ENCODE results near the gene CDKN1B. TPM values are rescaled to one million over a fixed set of nuclear protein-coding genes. Genes with fewer than 3 reads are reported as not detected.

CDKN1B gene
- total and polyA plus RNA-seq, 7 experiments from 2014 or later = 15.1 to 205 (median 189) TPM

DNA sequence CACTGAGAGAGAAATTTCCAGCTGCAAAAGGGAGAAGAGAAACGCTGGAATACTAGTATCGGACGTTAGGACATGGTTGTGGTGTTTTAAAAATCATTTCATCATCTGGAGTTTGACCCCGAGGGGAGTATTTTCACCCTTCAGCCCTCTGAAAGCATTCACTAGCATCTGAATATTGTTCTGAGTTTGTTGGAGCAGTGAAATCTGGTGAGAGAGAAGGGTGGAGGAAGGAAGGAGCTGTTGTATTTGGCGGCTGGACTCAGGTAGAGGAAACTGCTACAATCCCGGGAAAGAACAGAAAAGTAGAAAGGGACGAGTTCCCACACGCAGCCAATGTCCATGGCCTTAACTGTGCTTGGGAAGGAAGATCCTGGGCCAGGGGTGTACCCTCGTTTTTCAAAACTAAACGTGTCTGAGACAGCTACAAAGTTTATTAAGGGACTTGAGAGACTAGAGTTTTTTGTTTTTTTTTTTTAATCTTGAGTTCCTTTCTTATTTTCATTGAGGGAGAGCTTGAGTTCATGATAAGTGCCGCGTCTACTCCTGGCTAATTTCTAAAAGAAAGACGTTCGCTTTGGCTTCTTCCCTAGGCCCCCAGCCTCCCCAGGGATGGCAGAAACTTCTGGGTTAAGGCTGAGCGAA lies 896 bp upstream of the CDKN1B start:
- Histone ChIP-seq H3K9me3 (ENCODE audit: control insufficient read depth in 2 of 3, low read length in 3 of 3) (no peaks in the 10 kb centered on the region), H3K36me3 (ENCODE audit: control insufficient read depth in 2 of 3, insufficient read depth in 3 of 3, low read length in 3 of 3) (peaks cover 16 to 36% (median 22%) of the 10 kb centered on the region in 3 experiments), H3K27ac (ENCODE audit: low read depth, low read length) (peak overlapping the region; percentile 99), H3K4me1 (ENCODE audit: control insufficient read depth in 2 of 2, insufficient read depth in 2 of 2, low read length in 2 of 2) (peaks cover 18 to 34% of the 10 kb centered on the region in 2 donors), H3K4me3 (ENCODE audit: low read length) (peak overlapping the region; percentile 94), H3K27me3 (ENCODE audit: control insufficient read depth in 2 of 2, insufficient read depth in 2 of 2, low read length in 2 of 2) (no peaks in the 10 kb centered on the region)
- Mint-ChIP-seq H3K4me3 (peak overlapping the region; percentile 87 to 99 (median 94)), H3K27ac (peak overlapping the region; percentile 95 to 99 (median 99)), H3K27me3 (no peaks in the 10 kb centered on the region), H3K4me1 (peaks cover 45 to 69% (median 59%) of the 10 kb centered on the region in 7 donors), H3K9me3 (peaks cover 0 to 1% (median 0%) of the 10 kb centered on the region in 11 donors), H3K36me3 (peaks cover 20 to 43% (median 36%) of the 10 kb centered on the region in 5 donors)
- CTCF ChIA-PET = interaction anchor here (0.6 to 4.3 kb wide), 12 partner anchors 8 to 359 kb away, joined by 3 to 41 read pairs (median 4); partner anchors contain the start of genes BORCS5, DUSP16 and GPR19
- ATAC-seq (no peak), DNase-seq (peak in 6 of 9 donors; percentile 27 to 52 (median 38))
- intact Hi-C loops (cut with micrococcal nuclease) = loop anchor here (1.0 to 5.0 kb wide), 5 partner anchors 71 to 1064 kb away; partner anchors contain the start of gene CREBL2 (in 1 of the 2)
- POLR2A ChIA-PET = interaction anchor here (0.6 to 35.7 kb wide), 27 partner anchors 0 to 366 kb away, joined by 3 to 1179 read pairs (median 8); partner anchors contain the start of genes BORCS5, CDKN1B, CREBL2 and DDX47

DNA sequence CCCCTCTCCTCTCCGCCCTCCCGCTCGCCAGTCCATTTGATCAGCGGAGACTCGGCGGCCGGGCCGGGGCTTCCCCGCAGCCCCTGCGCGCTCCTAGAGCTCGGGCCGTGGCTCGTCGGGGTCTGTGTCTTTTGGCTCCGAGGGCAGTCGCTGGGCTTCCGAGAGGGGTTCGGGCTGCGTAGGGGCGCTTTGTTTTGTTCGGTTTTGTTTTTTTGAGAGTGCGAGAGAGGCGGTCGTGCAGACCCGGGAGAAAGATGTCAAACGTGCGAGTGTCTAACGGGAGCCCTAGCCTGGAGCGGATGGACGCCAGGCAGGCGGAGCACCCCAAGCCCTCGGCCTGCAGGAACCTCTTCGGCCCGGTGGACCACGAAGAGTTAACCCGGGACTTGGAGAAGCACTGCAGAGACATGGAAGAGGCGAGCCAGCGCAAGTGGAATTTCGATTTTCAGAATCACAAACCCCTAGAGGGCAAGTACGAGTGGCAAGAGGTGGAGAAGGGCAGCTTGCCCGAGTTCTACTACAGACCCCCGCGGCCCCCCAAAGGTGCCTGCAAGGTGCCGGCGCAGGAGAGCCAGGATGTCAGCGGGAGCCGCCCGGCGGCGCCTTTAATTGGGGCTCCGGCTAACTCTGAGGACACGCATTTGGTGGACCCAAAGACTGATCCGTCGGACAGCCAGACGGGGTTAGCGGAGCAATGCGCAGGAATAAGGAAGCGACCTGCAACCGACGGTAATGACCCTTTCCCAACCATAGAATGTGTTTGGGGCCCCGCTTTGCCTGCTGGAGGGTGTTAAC lies 615 bp downstream of the CDKN1B start:
- Mint-ChIP-seq H3K4me1 (peaks cover 41 to 65% (median 54%) of the 10 kb centered on the region in 7 donors), H3K27ac (peak overlapping the region; percentile 97 to 99 (median 98)), H3K27me3 (no peaks in the 10 kb centered on the region), H3K9me3 (peaks cover 0 to 1% (median 0%) of the 10 kb centered on the region in 11 donors), H3K4me3 (peak overlapping the region; percentile 87 to 100 (median 98)), H3K36me3 (peaks cover 20 to 47% (median 41%) of the 10 kb centered on the region in 5 donors)
- peak in 5 of 9 donors; percentile 22 to 48 (median 34) for DNase-seq
- Histone ChIP-seq H3K27me3 (ENCODE audit: control insufficient read depth in 2 of 2, insufficient read depth in 2 of 2, low read length in 2 of 2) (no peaks in the 10 kb centered on the region), H3K27ac (ENCODE audit: low read depth, low read length) (peak overlapping the region; percentile 99), H3K9me3 (ENCODE audit: control insufficient read depth in 2 of 3, low read length in 3 of 3) (no peaks in the 10 kb centered on the region), H3K36me3 (ENCODE audit: control insufficient read depth in 2 of 3, insufficient read depth in 3 of 3, low read length in 3 of 3) (peaks cover 16 to 36% (median 31%) of the 10 kb centered on the region in 3 experiments), H3K4me3 (ENCODE audit: low read length) (peak overlapping the region; percentile 94), H3K4me1 (ENCODE audit: control insufficient read depth in 2 of 2, insufficient read depth in 2 of 2, low read length in 2 of 2) (peaks cover 23 to 35% of the 10 kb centered on the region in 2 donors)
- ATAC-seq = no peak
- intact Hi-C loops (cut with micrococcal nuclease) = loop anchor here (1.0 to 5.0 kb wide), 7 partner anchors 8 to 1065 kb away; partner anchors contain the start of genes BORCS5 (in 2 of the 2) and CREBL2 (in 1 of the 2)
- CTCF ChIA-PET = interaction anchor here (1.7 to 4.1 kb wide), 2 partner anchors 19 to 75 kb away, joined by 4 to 27 read pairs; no protein-coding TSS in a partner anchor
- POLR2A ChIA-PET = interaction anchor here (0.6 to 35.7 kb wide), 17 partner anchors 1 to 360 kb away, joined by 3 to 1179 read pairs (median 8); partner anchors contain the start of genes BORCS5, CDKN1B, CREBL2 and GPR19

DNA sequence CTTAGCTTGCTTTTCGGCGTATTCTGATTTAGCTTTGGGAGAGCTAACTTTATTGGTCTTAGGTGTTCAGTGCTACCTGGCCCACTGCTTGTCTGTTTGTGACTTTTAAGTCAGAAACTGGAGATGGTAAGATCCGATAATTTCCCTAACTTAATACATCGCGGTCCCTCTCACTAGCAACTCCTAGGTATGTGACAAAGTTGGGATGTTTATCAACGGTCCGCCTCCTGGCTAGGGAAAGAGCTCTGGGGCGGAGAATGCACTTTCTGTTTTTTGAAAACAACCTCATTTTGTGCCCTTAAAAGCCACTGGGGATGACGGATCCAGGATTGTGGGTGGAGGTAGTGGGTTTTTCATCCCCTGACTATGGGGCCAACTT lies 1.2 kb downstream of the CDKN1B start:
- peaks cover 16 to 36% (median 31%) of the 10 kb centered on the region in 3 experiments for H3K36me3 ChIP-seq (ENCODE audit: control insufficient read depth in 2 of 3, insufficient read depth in 3 of 3, low read length in 3 of 3)
- CTCF ChIA-PET = interaction anchor here (1.7 to 4.1 kb wide), 2 partner anchors 18 to 75 kb away, joined by 4 to 27 read pairs; no protein-coding TSS in a partner anchor
- DNase-seq (peak in 2 of 9 donors; percentile 24 to 38), ATAC-seq (no peak)
- POLR2A ChIA-PET = interaction anchor here (0.8 to 35.7 kb wide), 14 partner anchors 2 to 360 kb away, joined by 3 to 1179 read pairs (median 8); partner anchors contain the start of genes BORCS5, CDKN1B, CREBL2 and GPR19
- H3K27ac ChIP-seq (ENCODE audit: low read depth, low read length) = peak overlapping the region; percentile 99
- H3K4me3 ChIP-seq (ENCODE audit: low read length) = peak overlapping the region; percentile 94
- Mint-ChIP-seq H3K27ac (peak overlapping the region; percentile 97 to 99 (median 98)), H3K36me3 (peaks cover 20 to 50% (median 41%) of the 10 kb centered on the region in 5 donors), H3K4me1 (peaks cover 35 to 61% (median 48%) of the 10 kb centered on the region in 7 donors), H3K4me3 (peak overlapping the region; percentile 87 to 100 (median 98)), H3K27me3 (no peaks in the 10 kb centered on the region), H3K9me3 (peaks cover 0 to 2% (median 0%) of the 10 kb centered on the region in 11 donors)
- no peaks in the 10 kb centered on the region for H3K9me3 ChIP-seq (ENCODE audit: control insufficient read depth in 2 of 3, low read length in 3 of 3)
- no peaks in the 10 kb centered on the region for H3K27me3 ChIP-seq (ENCODE audit: control insufficient read depth in 2 of 2, insufficient read depth in 2 of 2, low read length in 2 of 2)
- intact Hi-C loops (cut with micrococcal nuclease) = loop anchor here (5.0 kb wide), 4 partner anchors 106 to 1066 kb away; partner anchors contain the start of gene CREBL2 (in 1 of the 2)
- H3K4me1 ChIP-seq (ENCODE audit: control insufficient read depth in 2 of 2, insufficient read depth in 2 of 2, low read length in 2 of 2) = peaks cover 18 to 29% of the 10 kb centered on the region in 2 donors

- H3K4me3 ChIP-seq (ENCODE audit: low read length) = peak overlapping the region; percentile 94
- H3K4me1 ChIP-seq (ENCODE audit: control insufficient read depth in 2 of 2, insufficient read depth in 2 of 2, low read length in 2 of 2) = peaks cover 13 to 25% of the 10 kb centered on the region in 2 donors
- H3K9me3 ChIP-seq (ENCODE audit: control insufficient read depth in 2 of 3, low read length in 3 of 3) = no peaks in the 10 kb centered on the region
- ChIA-PET POLR2A (interaction anchor here (0.6 to 35.7 kb wide), 14 partner anchors 2 to 361 kb away, joined by 3 to 1179 read pairs (median 8); partner anchors contain the start of genes BORCS5, CDKN1B, CREBL2 and GPR19), CTCF (interaction anchor here (1.7 to 4.1 kb wide), 2 partner anchors 17 to 76 kb away, joined by 4 to 27 read pairs; no protein-coding TSS in a partner anchor)
- no peaks in the 10 kb centered on the region for H3K27me3 Mint-ChIP-seq
- peaks cover 16 to 36% (median 31%) of the 10 kb centered on the region in 3 experiments for H3K36me3 ChIP-seq (ENCODE audit: control insufficient read depth in 2 of 3, insufficient read depth in 3 of 3, low read length in 3 of 3)
- peaks cover 20 to 53% (median 41%) of the 10 kb centered on the region in 5 donors for H3K36me3 Mint-ChIP-seq
- DNase-seq = peak in 5 of 9 donors; percentile 22 to 50 (median 44)
- peak overlapping the region; percentile 99 for H3K27ac ChIP-seq (ENCODE audit: low read depth, low read length)
- no peak for ATAC-seq
- peak overlapping the region; percentile 87 to 100 (median 98) for H3K4me3 Mint-ChIP-seq
- peak overlapping the region; percentile 97 to 99 (median 98) for H3K27ac Mint-ChIP-seq
- H3K9me3 Mint-ChIP-seq = peaks cover 0 to 2% (median 0%) of the 10 kb centered on the region in 11 donors
- H3K4me1 Mint-ChIP-seq = peaks cover 30 to 56% (median 43%) of the 10 kb centered on the region in 7 donors
- no peaks in the 10 kb centered on the region for H3K27me3 ChIP-seq (ENCODE audit: control insufficient read depth in 2 of 2, insufficient read depth in 2 of 2, low read length in 2 of 2)
- intact Hi-C loops (cut with micrococcal nuclease) = loop anchor here (5.0 kb wide), 4 partner anchors 107 to 1067 kb away; partner anchors contain the start of gene CREBL2 (in 1 of the 2)
Measured at GRCh38 chr12:12718853-12719252, 1.7 kb downstream of the CDKN1B start.

GRCh38 chr12:12719496-12719895 lies 2.3 kb downstream of the CDKN1B start:
- Histone ChIP-seq H3K4me3 (ENCODE audit: low read length) (peak overlapping the region; percentile 94), H3K27ac (ENCODE audit: low read depth, low read length) (peak overlapping the region; percentile 99), H3K9me3 (ENCODE audit: control insufficient read depth in 2 of 3, low read length in 3 of 3) (no peaks in the 10 kb centered on the region), H3K27me3 (ENCODE audit: control insufficient read depth in 2 of 2, insufficient read depth in 2 of 2, low read length in 2 of 2) (no peaks in the 10 kb centered on the region), H3K4me1 (ENCODE audit: control insufficient read depth in 2 of 2, insufficient read depth in 2 of 2, low read length in 2 of 2) (peaks cover 11 to 22% of the 10 kb centered on the region in 2 donors), H3K36me3 (ENCODE audit: control insufficient read depth in 2 of 3, insufficient read depth in 3 of 3, low read length in 3 of 3) (peaks cover 16 to 36% (median 31%) of the 10 kb centered on the region in 3 experiments)
- no peaks in the 10 kb centered on the region for H3K27me3 Mint-ChIP-seq
- peaks cover 0 to 2% (median 0%) of the 10 kb centered on the region in 11 donors for H3K9me3 Mint-ChIP-seq
- H3K4me1 Mint-ChIP-seq = peaks cover 27 to 49% (median 37%) of the 10 kb centered on the region in 7 donors
- peak overlapping the region; percentile 87 to 100 (median 98) for H3K4me3 Mint-ChIP-seq
- H3K27ac Mint-ChIP-seq = peak overlapping the region; percentile 97 to 99 (median 98)
- DNase-seq (peak in 2 of 9 donors; percentile 18 to 20), ATAC-seq (no peak)
- intact Hi-C loops (cut with micrococcal nuclease) = loop anchor here (5.0 kb wide), 4 partner anchors 107 to 1067 kb away; partner anchors contain the start of gene CREBL2 (in 1 of the 2)
- peaks cover 20 to 54% (median 41%) of the 10 kb centered on the region in 5 donors for H3K36me3 Mint-ChIP-seq
- ChIA-PET POLR2A (interaction anchor here (0.5 to 35.7 kb wide), 12 partner anchors 3 to 361 kb away, joined by 3 to 1179 read pairs (median 8); partner anchors contain the start of genes BORCS5, CDKN1B, CREBL2 and GPR19), CTCF (interaction anchor here (0.9 to 4.1 kb wide), 3 partner anchors 17 to 363 kb away, joined by 3 to 27 read pairs (median 4); no protein-coding TSS in a partner anchor)

Data from naive thymus-derived CD4-positive, alpha-beta T cell (primary cell).